PC-3 (cell line): ENCODE results near the gene FOXD3. TPM values are rescaled to one million over a fixed set of nuclear protein-coding genes. Genes with fewer than 3 reads are reported as not detected.
A peak's percentile ranks its signal among the peaks of the same experiment; 100 is the strongest.

Source experiments
- ATAC-seq: fragments of 200-7000 bp; cut with Tn5 transposase; 2 replicates; pipeline ENCODE4 v1.9.1; 2020; ENCODE audit warnings: mild to moderate bottlenecking, moderate library complexity
- BruUV-seq: library from RNA; stranded (reverse); fragments of 400-500 nt; replicated peaks from 2 replicates; lab custom pipeline; 2021; lab: Mats Ljungman, UMichigan
- CTCF ChIA-PET: fragments of 300-600 bp; sonication (Branson Sonifier 250); formaldehyde crosslinking; loops from one replicate; lab custom pipeline; 2022; ENCODE audit warnings: antibody characterized with exemption; lab: Charles Lee
- POLR2A ChIA-PET: fragments of 300-600 bp; sonication (Branson Sonifier 250); formaldehyde crosslinking; loops from one replicate; lab custom pipeline; 2022; ENCODE audit warnings: antibody characterized with exemption; ENCODE audit not compliant: unreplicated experiment; lab: Charles Lee
- DNase-seq: peaks from one replicate; pipeline ENCODE4 v3.0.0-alpha.2; 2015
- H2AFZ ChIP-seq: fragments of 300-600 bp; sonication (generic); 2 replicates; pipeline ENCODE4 v1.6.0; 2016; ENCODE audit warnings: antibody characterized with exemption, low read length
- H3F3A ChIP-seq: fragments of 300-600 bp; sonication (generic); one replicate; pipeline ENCODE4 v1.6.0; 2017; ENCODE audit warnings: antibody characterized with exemption, low read length, control low read depth, mild to moderate bottlenecking; ENCODE audit not compliant: unreplicated experiment
- H3K27ac ChIP-seq: fragments of 300-600 bp; sonication (generic); 2 replicates; pipeline ENCODE4 v1.5.1; 2016; ENCODE audit warnings: mild to moderate bottlenecking, low read length
- H3K27me3 ChIP-seq: fragments of 300-600 bp; sonication (generic); 2 replicates; pipeline ENCODE4 v1.6.1; 2016; ENCODE audit warnings: low read length, mixed read lengths
- H3K36me3 ChIP-seq: fragments of 300-600 bp; sonication (generic); 2 replicates; pipeline ENCODE4 v1.6.1; 2016; ENCODE audit warnings: low read depth, mixed run types, low read length, mixed read lengths
- H3K4me1 ChIP-seq: fragments of 300-600 bp; sonication (generic); 2 replicates; pipeline ENCODE4 v1.5.1; 2016; ENCODE audit warnings: low read length; ENCODE audit not compliant: insufficient read depth
- H3K4me2 ChIP-seq: fragments of 300-600 bp; sonication (generic); 2 replicates; pipeline ENCODE4 v1.6.0; 2016; ENCODE audit warnings: low read length
- H3K4me3 ChIP-seq: fragments of 300-600 bp; sonication (generic); 2 replicates; pipeline ENCODE4 v1.5.1; 2016; ENCODE audit warnings: mild to moderate bottlenecking, low read length, mixed read lengths
- H3K79me2 ChIP-seq: fragments of 300-600 bp; sonication (generic); 2 replicates; pipeline ENCODE4 v1.6.1; 2017; ENCODE audit warnings: low read length, mixed read lengths
- H3K9ac ChIP-seq: fragments of 300-600 bp; sonication (generic); 2 replicates; pipeline ENCODE4 v1.6.0; 2016; ENCODE audit warnings: mild to moderate bottlenecking, low read length
- H3K9me2 ChIP-seq: fragments of 300-600 bp; sonication (generic); replicated peaks from 2 replicates; pipeline ENCODE4 v1.6.1; 2016; ENCODE audit warnings: mixed run types, low read length, mixed read lengths
- H3K9me3 ChIP-seq: fragments of 300-600 bp; sonication (generic); 2 replicates; pipeline ENCODE4 v1.6.1; 2016; ENCODE audit warnings: low read length, mixed read lengths
- H4K20me1 ChIP-seq: fragments of 300-600 bp; sonication (generic); 2 replicates; pipeline ENCODE4 v1.6.1; 2016; ENCODE audit warnings: low read length, mixed read lengths
- CTCF ChIP-seq: fragments of 300-600 bp; sonication (generic); conservative IDR thresholded peaks from 2 replicates; pipeline ENCODE4 v1.5.1; 2017; ENCODE audit warnings: antibody characterized with exemption, low read depth, mild to moderate bottlenecking, low read length
- EZH2 ChIP-seq: fragments of 300-600 bp; sonication (generic); IDR thresholded peaks from one replicate; pipeline ENCODE4 v1.6.1; 2017; ENCODE audit warnings: antibody characterized with exemption, mild to moderate bottlenecking, low read length; ENCODE audit not compliant: unreplicated experiment
- EZH2phosphoT487 ChIP-seq: fragments of 300-600 bp; sonication (generic); IDR thresholded peaks from 2 replicates; pipeline ENCODE4 v1.6.1; 2018; ENCODE audit warnings: mild to moderate bottlenecking, antibody characterized with exemption, low read length, borderline replicate concordance
- intact Hi-C: fragments of 100-400 bp; cut with micrococcal nuclease; formaldehyde crosslinking; loops from 2 replicates; pipeline ENCODE4 v1.9.0; 2023
- total RNA-seq: library from RNA; depleted of rRNA; stranded (reverse); fragments of >200 nt; gene quantifications from 2 replicates; pipeline ENCODE4 v1.2.3, GENCODE V29; 2014

FOXD3 gene
- total RNA-seq, 1 experiment from 2014 or later: not detected

- Histone ChIP-seq H3K4me2 (peak overlapping the region; percentile 90), H3K9me2 (no peaks in the 10 kb centered on the region), H3K27me3 (no peaks in the 10 kb centered on the region), H3K9me3 (no peaks in the 10 kb centered on the region), H2AFZ (peak overlapping the region; percentile 98), H3K36me3 (no peaks in the 10 kb centered on the region), H3K4me3 (peak overlapping the region; percentile 79), H4K20me1 (no peaks in the 10 kb centered on the region), H3K9ac (peak overlapping the region; percentile 77), H3F3A (no peaks in the 10 kb centered on the region), H3K79me2 (no peaks in the 10 kb centered on the region), H3K27ac (no peak overlapping the region), H3K4me1 (peaks cover 10% of the 10 kb centered on the region; the same call in 1 of the 2 replicates)
- no peak for TF ChIP-seq EZH2
- no peak for TF ChIP-seq CTCF
- no peak for TF ChIP-seq EZH2phosphoT487
- intact Hi-C loops: loop anchor here (1.0 to 2.0 kb wide), 3 partner anchors 124 to 221 kb away; no protein-coding TSS in a partner anchor
- no TSS peak for BruUV-seq
- DNase-seq: no peak
- ChIA-PET POLR2A (no interaction called here), CTCF (no interaction called here)
- ATAC-seq: peak; percentile 11
Measured at GRCh38 chr1:63317817-63318152, 4.6 kb upstream of the FOXD3 start.

- Histone ChIP-seq H3K79me2 (no peaks in the 10 kb centered on the region), H3F3A (no peaks in the 10 kb centered on the region), H3K9ac (peak overlapping the region; percentile 77; the same call in 1 of the 2 replicates), H2AFZ (peak overlapping the region; percentile 98), H3K9me2 (no peaks in the 10 kb centered on the region), H3K27me3 (no peaks in the 10 kb centered on the region), H3K9me3 (no peaks in the 10 kb centered on the region), H3K4me3 (peak overlapping the region; percentile 79), H3K36me3 (no peaks in the 10 kb centered on the region), H4K20me1 (no peaks in the 10 kb centered on the region), H3K4me1 (peaks cover 10% of the 10 kb centered on the region; the same call in 1 of the 2 replicates), H3K4me2 (peak overlapping the region; percentile 90), H3K27ac (no peak overlapping the region)
- ChIA-PET POLR2A (no interaction called here), CTCF (no interaction called here)
- ATAC-seq (no peak), DNase-seq (no peak)
- BruUV-seq: no TSS peak
- intact Hi-C loops: no loop called here
- TF ChIP-seq CTCF: no peak
Measured at GRCh38 chr1:63318201-63318979, 4.0 kb upstream of the FOXD3 start.
